GM23338 (cell line): ENCODE data around the gene ZNF557. TPM values are rescaled to one million over a fixed set of nuclear protein-coding genes. Genes with fewer than 3 reads are reported as not detected.

Experiments
- ATAC-seq: fragments of 200-7000 bp; cut with Tn5 transposase; 3 replicates; pipeline ENCODE4 v1.9.1; 2020
- DNase-seq: peaks from one replicate; pipeline ENCODE4 v3.0.0-alpha.2; 2015; ENCODE audit warnings: low spot score
- H2AFZ ChIP-seq: fragments of 200-600 bp; sonication (generic); 2 replicates; pipeline ENCODE4 v1.8.0; 2016; ENCODE audit warnings: antibody characterized with exemption, mild to moderate bottlenecking, moderate library complexity
- H3F3A ChIP-seq: fragments of 200-600 bp; sonication (generic); replicated peaks from 2 replicates; pipeline ENCODE4 v1.8.0; 2017; ENCODE audit warnings: antibody characterized with exemption, mixed run types, low read depth
- H3K27ac ChIP-seq: fragments of 200-600 bp; sonication (generic); 2 replicates; pipeline ENCODE4 v1.6.1; 2016; ENCODE audit warnings: low read depth
- H3K27me3 ChIP-seq: fragments of 200-600 bp; sonication (generic); 2 replicates; pipeline ENCODE4 v1.8.0; 2016; ENCODE audit warnings: mild to moderate bottlenecking, mixed run types, moderate library complexity; ENCODE audit not compliant: insufficient read depth
- H3K36me3 ChIP-seq: fragments of 200-600 bp; sonication (generic); 2 replicates; pipeline ENCODE4 v1.8.0; 2016; ENCODE audit warnings: mild to moderate bottlenecking; ENCODE audit not compliant: insufficient read depth
- H3K4me1 ChIP-seq: fragments of 200-600 bp; sonication (generic); 2 replicates; pipeline ENCODE4 v1.8.0; 2016; ENCODE audit warnings: mild to moderate bottlenecking, moderate library complexity; ENCODE audit not compliant: insufficient read depth
- H3K4me2 ChIP-seq: fragments of 200-600 bp; sonication (generic); 2 replicates; pipeline ENCODE4 v1.7.1; 2017; ENCODE audit warnings: mixed run types
- H3K4me3 ChIP-seq: fragments of 200-600 bp; sonication (generic); 2 replicates; pipeline ENCODE4 v1.6.1; 2016; ENCODE audit warnings: mixed run types
- H3K79me2 ChIP-seq: fragments of 200-600 bp; sonication (generic); replicated peaks from 2 replicates; pipeline ENCODE4 v1.8.0; 2017; ENCODE audit warnings: mild to moderate bottlenecking; ENCODE audit not compliant: insufficient read depth
- H3K9me2 ChIP-seq: fragments of 200-600 bp; sonication (generic); 2 replicates; pipeline ENCODE4 v1.8.0; 2017; ENCODE audit not compliant: insufficient read depth
- H4K20me1 ChIP-seq: fragments of 200-600 bp; sonication (generic); replicated peaks from 2 replicates; pipeline ENCODE4 v1.8.0; 2017; ENCODE audit warnings: mild to moderate bottlenecking; ENCODE audit not compliant: insufficient read depth
- H3K27ac Mint-ChIP-seq: 2 replicates; pipeline ENCODE4 v1.8.0; 2020; ENCODE audit warnings: inconsistent platforms, mild to moderate bottlenecking, moderate library complexity, mixed read lengths
- H3K27me3 Mint-ChIP-seq: 3 replicates; pipeline ENCODE4 v1.8.0; 2022; ENCODE audit warnings: low read depth, mild to moderate bottlenecking, moderate library complexity, mixed read lengths, inconsistent platforms; ENCODE audit not compliant: insufficient read depth, poor library complexity
- H3K36me3 Mint-ChIP-seq: 3 replicates; pipeline ENCODE4 v1.8.0; 2021; ENCODE audit warnings: low read depth, mild to moderate bottlenecking, inconsistent platforms, moderate library complexity, mixed read lengths
- H3K4me1 Mint-ChIP-seq: 3 replicates; pipeline ENCODE4 v1.8.0; 2020; ENCODE audit warnings: mild to moderate bottlenecking, inconsistent platforms, mixed read lengths
- H3K4me3 Mint-ChIP-seq: 3 replicates; pipeline ENCODE4 v1.8.0; 2021; ENCODE audit warnings: moderate library complexity, mild to moderate bottlenecking, inconsistent platforms, mixed read lengths
- H3K9me3 Mint-ChIP-seq: 3 replicates; pipeline ENCODE4 v1.8.0; 2020; ENCODE audit warnings: moderate library complexity, mild to moderate bottlenecking, inconsistent platforms, mixed read lengths
- EZH2phosphoT487 ChIP-seq: fragments of 200-600 bp; sonication (generic); IDR thresholded peaks from one replicate; pipeline ENCODE4 v1.8.1; 2018; ENCODE audit warnings: antibody characterized with exemption; ENCODE audit not compliant: unreplicated experiment
- JUNB ChIP-seq: IDR thresholded peaks from one replicate; pipeline ENCODE4 v1.6.1; 2016; ENCODE audit warnings: antibody characterized with exemption; ENCODE audit not compliant: unreplicated experiment
- NANOG ChIP-seq: IDR thresholded peaks from 2 replicates; pipeline ENCODE4 v1.6.1; 2016; ENCODE audit warnings: antibody characterized with exemption, borderline replicate concordance
- POLR2AphosphoS5 ChIP-seq: IDR thresholded peaks from 2 replicates; pipeline ENCODE4 v1.6.1; 2016; ENCODE audit warnings: antibody characterized with exemption, low read depth
- STAT1 ChIP-seq: IDR thresholded peaks from one replicate; pipeline ENCODE4 v1.6.1; 2016; ENCODE audit warnings: antibody characterized with exemption; ENCODE audit not compliant: unreplicated experiment
- polyA plus RNA-seq: library from polyadenylated mRNA; unstranded; fragments of >200 nt; fragmentation: Nextera tagmentation; extraction: Ambion mirVana; gene quantifications from 2 replicates; pipeline ENCODE4 v1.2.1, GENCODE V29; 2016
- total RNA-seq: library from RNA; depleted of rRNA; stranded (reverse); fragments of >200 nt; shearing (Covaris generic); gene quantifications from 2 replicates; pipeline ENCODE4 v1.2.3, GENCODE V29; 2014
- TF ChIP-seq, protein P1 (sequence below), 2 experiments: fragments of 200-600 bp in 1 of 2; sonication (generic) in 1 of 2; conservative IDR thresholded peaks; 2 replicates each; pipeline versions ENCODE4 v1.5.1 to v1.6.1; 2016 to 2017; ENCODE audit warnings: antibody characterized with exemption in 2 of 2, low read depth in 2 of 2, mild to moderate bottlenecking in 2 of 2, moderate library complexity in 1 of 2
- TF ChIP-seq, protein P2 (sequence below): fragments of 250-450 bp; sonication (Bioruptor Pico); IDR thresholded peaks from 2 replicates; pipeline ENCODE4 v1.5.0; 2020; ENCODE audit warnings: mild to moderate bottlenecking, moderate library complexity
- TF ChIP-seq, protein P3 (sequence below): IDR thresholded peaks from one replicate; pipeline ENCODE4 v1.6.1; 2018; ENCODE audit warnings: antibody characterized with exemption; ENCODE audit not compliant: unreplicated experiment

The ZNF557 gene
- total and polyA plus RNA-seq, 2 experiments from 2014 or later: 3.7 to 10.3 TPM

- no peak for ATAC-seq
- no peaks in the 10 kb centered on the region for H3K27me3 ChIP-seq
- no peak overlapping the region for H3K27ac ChIP-seq
- no peak overlapping the region for H3K4me3 Mint-ChIP-seq
- no peak overlapping the region for H3K27ac Mint-ChIP-seq
- H3K9me3 Mint-ChIP-seq: peaks cover 3% of the 10 kb centered on the region; the same call in 2 of the 3 replicates
- H3K79me2 ChIP-seq: no peaks in the 10 kb centered on the region
- H3K36me3 ChIP-seq: peaks cover 15% of the 10 kb centered on the region
- H3K4me1 ChIP-seq: no peaks in the 10 kb centered on the region
- no peaks in the 10 kb centered on the region for H4K20me1 ChIP-seq
- peaks cover 49% of the 10 kb centered on the region for H3K36me3 Mint-ChIP-seq
- no peaks in the 10 kb centered on the region; the same call in 2 of the 3 replicates for H3K4me1 Mint-ChIP-seq
- DNase-seq: no peak
- no peaks in the 10 kb centered on the region for H3F3A ChIP-seq
- no peak overlapping the region for H2AFZ ChIP-seq
- H3K4me2 ChIP-seq: no peak overlapping the region
- peaks cover 4% of the 10 kb centered on the region for H3K27me3 Mint-ChIP-seq
- TF ChIP-seq, protein P1, sequence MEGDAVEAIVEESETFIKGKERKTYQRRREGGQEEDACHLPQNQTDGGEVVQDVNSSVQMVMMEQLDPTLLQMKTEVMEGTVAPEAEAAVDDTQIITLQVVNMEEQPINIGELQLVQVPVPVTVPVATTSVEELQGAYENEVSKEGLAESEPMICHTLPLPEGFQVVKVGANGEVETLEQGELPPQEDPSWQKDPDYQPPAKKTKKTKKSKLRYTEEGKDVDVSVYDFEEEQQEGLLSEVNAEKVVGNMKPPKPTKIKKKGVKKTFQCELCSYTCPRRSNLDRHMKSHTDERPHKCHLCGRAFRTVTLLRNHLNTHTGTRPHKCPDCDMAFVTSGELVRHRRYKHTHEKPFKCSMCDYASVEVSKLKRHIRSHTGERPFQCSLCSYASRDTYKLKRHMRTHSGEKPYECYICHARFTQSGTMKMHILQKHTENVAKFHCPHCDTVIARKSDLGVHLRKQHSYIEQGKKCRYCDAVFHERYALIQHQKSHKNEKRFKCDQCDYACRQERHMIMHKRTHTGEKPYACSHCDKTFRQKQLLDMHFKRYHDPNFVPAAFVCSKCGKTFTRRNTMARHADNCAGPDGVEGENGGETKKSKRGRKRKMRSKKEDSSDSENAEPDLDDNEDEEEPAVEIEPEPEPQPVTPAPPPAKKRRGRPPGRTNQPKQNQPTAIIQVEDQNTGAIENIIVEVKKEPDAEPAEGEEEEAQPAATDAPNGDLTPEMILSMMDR (conservative IDR thresholded peaks at IDR 0.05; ENCODE audit: low read depth in 2 of 2): no peak
- H3K4me3 ChIP-seq: no peak overlapping the region
- no peaks in the 10 kb centered on the region for H3K9me2 ChIP-seq
Measured at GRCh38 chr19:7132054-7132453, 62.6 kb downstream of the ZNF557 start.

DNA sequence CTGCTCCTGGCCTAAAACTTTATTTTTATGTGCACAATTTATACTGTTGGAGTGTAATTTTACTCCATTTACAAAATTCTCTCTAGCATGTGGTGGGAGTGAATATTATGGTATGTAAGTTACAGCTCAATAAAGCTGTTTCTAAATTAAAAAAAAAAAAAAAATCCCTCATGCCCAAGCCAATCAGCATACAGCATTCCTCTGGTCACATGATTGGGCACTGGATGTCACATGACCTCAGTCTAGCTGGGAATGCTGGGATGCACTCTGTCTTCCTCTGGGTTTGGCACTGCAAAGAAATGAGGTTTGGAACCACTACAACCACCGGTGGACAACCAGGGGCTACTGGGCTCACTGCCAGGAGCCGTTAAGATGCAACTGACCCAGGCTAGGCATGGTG lies 67.6 kb downstream of the ZNF557 start:
- no peak overlapping the region for H3K4me3 ChIP-seq
- DNase-seq (no peak), ATAC-seq (no peak)
- H3K36me3 Mint-ChIP-seq: peaks cover 50% of the 10 kb centered on the region
- H3K27me3 Mint-ChIP-seq: peaks cover 4% of the 10 kb centered on the region
- H3K4me1 Mint-ChIP-seq: no peaks in the 10 kb centered on the region; the same call in 2 of the 3 replicates
- H3K4me2 ChIP-seq: no peak overlapping the region
- H3K4me1 ChIP-seq: no peaks in the 10 kb centered on the region
- peaks cover 5% of the 10 kb centered on the region; the same call in 1 of the 2 replicates for H3K36me3 ChIP-seq
- no peak overlapping the region for H3K27ac Mint-ChIP-seq
- no peak overlapping the region for H3K27ac ChIP-seq
- H3K9me2 ChIP-seq: no peaks in the 10 kb centered on the region
- no peak overlapping the region for H3K4me3 Mint-ChIP-seq
- peaks cover 5% of the 10 kb centered on the region; the same call in 2 of the 3 replicates for H3K9me3 Mint-ChIP-seq
- no peaks in the 10 kb centered on the region for H4K20me1 ChIP-seq
- H3K79me2 ChIP-seq: no peaks in the 10 kb centered on the region
- no peaks in the 10 kb centered on the region for H3F3A ChIP-seq
- no peaks in the 10 kb centered on the region for H3K27me3 ChIP-seq
- H2AFZ ChIP-seq: no peak overlapping the region
- TF ChIP-seq, protein P2, sequence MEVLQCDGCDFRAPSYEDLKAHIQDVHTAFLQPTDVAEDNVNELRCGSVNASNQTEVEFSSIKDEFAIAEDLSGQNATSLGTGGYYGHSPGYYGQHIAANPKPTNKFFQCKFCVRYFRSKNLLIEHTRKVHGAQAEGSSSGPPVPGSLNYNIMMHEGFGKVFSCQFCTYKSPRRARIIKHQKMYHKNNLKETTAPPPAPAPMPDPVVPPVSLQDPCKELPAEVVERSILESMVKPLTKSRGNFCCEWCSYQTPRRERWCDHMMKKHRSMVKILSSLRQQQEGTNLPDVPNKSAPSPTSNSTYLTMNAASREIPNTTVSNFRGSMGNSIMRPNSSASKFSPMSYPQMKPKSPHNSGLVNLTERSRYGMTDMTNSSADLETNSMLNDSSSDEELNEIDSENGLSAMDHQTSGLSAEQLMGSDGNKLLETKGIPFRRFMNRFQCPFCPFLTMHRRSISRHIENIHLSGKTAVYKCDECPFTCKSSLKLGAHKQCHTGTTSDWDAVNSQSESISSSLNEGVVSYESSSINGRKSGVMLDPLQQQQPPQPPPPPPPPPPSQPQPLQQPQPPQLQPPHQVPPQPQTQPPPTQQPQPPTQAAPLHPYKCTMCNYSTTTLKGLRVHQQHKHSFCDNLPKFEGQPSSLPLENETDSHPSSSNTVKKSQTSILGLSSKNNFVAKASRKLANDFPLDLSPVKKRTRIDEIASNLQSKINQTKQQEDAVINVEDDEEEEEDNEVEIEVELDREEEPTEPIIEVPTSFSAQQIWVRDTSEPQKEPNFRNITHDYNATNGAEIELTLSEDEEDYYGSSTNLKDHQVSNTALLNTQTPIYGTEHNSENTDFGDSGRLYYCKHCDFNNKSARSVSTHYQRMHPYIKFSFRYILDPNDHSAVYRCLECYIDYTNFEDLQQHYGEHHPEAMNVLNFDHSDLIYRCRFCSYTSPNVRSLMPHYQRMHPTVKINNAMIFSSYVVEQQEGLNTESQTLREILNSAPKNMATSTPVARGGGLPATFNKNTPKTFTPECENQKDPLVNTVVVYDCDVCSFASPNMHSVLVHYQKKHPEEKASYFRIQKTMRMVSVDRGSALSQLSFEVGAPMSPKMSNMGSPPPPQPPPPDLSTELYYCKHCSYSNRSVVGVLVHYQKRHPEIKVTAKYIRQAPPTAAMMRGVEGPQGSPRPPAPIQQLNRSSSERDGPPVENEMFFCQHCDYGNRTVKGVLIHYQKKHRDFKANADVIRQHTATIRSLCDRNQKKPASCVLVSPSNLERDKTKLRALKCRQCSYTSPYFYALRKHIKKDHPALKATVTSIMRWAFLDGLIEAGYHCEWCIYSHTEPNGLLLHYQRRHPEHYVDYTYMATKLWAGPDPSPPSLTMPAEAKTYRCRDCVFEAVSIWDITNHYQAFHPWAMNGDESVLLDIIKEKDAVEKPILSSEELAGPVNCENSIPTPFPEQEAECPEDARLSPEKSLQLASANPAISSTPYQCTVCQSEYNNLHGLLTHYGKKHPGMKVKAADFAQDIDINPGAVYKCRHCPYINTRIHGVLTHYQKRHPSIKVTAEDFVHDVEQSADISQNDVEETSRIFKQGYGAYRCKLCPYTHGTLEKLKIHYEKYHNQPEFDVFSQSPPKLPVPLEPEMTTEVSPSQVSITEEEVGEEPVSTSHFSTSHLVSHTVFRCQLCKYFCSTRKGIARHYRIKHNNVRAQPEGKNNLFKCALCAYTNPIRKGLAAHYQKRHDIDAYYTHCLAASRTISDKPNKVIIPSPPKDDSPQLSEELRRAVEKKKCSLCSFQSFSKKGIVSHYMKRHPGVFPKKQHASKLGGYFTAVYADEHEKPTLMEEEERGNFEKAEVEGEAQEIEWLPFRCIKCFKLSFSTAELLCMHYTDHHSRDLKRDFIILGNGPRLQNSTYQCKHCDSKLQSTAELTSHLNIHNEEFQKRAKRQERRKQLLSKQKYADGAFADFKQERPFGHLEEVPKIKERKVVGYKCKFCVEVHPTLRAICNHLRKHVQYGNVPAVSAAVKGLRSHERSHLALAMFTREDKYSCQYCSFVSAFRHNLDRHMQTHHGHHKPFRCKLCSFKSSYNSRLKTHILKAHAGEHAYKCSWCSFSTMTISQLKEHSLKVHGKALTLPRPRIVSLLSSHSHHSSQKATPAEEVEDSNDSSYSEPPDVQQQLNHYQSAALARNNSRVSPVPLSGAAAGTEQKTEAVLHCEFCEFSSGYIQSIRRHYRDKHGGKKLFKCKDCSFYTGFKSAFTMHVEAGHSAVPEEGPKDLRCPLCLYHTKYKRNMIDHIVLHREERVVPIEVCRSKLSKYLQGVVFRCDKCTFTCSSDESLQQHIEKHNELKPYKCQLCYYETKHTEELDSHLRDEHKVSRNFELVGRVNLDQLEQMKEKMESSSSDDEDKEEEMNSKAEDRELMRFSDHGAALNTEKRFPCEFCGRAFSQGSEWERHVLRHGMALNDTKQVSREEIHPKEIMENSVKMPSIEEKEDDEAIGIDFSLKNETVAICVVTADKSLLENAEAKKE (CRISPR knock-in tag): no peak
- TF ChIP-seq STAT1 (no peak), NANOG (no peak), POLR2AphosphoS5 (no peak), JUNB (no peak), EZH2phosphoT487 (no peak)
- TF ChIP-seq, protein P1 (conservative IDR thresholded peaks at IDR 0.05; ENCODE audit: low read depth in 2 of 2): no peak
- TF ChIP-seq, protein P3, sequence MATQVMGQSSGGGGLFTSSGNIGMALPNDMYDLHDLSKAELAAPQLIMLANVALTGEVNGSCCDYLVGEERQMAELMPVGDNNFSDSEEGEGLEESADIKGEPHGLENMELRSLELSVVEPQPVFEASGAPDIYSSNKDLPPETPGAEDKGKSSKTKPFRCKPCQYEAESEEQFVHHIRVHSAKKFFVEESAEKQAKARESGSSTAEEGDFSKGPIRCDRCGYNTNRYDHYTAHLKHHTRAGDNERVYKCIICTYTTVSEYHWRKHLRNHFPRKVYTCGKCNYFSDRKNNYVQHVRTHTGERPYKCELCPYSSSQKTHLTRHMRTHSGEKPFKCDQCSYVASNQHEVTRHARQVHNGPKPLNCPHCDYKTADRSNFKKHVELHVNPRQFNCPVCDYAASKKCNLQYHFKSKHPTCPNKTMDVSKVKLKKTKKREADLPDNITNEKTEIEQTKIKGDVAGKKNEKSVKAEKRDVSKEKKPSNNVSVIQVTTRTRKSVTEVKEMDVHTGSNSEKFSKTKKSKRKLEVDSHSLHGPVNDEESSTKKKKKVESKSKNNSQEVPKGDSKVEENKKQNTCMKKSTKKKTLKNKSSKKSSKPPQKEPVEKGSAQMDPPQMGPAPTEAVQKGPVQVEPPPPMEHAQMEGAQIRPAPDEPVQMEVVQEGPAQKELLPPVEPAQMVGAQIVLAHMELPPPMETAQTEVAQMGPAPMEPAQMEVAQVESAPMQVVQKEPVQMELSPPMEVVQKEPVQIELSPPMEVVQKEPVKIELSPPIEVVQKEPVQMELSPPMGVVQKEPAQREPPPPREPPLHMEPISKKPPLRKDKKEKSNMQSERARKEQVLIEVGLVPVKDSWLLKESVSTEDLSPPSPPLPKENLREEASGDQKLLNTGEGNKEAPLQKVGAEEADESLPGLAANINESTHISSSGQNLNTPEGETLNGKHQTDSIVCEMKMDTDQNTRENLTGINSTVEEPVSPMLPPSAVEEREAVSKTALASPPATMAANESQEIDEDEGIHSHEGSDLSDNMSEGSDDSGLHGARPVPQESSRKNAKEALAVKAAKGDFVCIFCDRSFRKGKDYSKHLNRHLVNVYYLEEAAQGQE: no peak
